GM19397 (cell line): ENCODE measurements around the gene MPI.
"Not testable (repeated sequence)": the region's sequence is repeated elsewhere in the genome, so short reads cannot be mapped to it uniquely, and the experiment has no call there.

Source experiments
- ATAC-seq: cut with Tn5 transposase; IDR thresholded peaks from one replicate; pipeline ENCODE4 v1.9.1; 2021; ENCODE audit warnings: mild to moderate bottlenecking, moderate library complexity; ENCODE audit not compliant: unreplicated experiment

MPI gene

GRCh38 chr15:74928771-74929198, 38.9 kb downstream of the MPI start:
- ATAC-seq: no peak

GRCh38 chr15:74933573-74933972, 43.7 kb downstream of the MPI start:
- no peak for ATAC-seq

- not testable (repeated sequence) for ATAC-seq
Measured at GRCh38 chr15:74935193-74935592, 45.4 kb downstream of the MPI start.

GRCh38 chr15:74937272-74937589, 47.4 kb downstream of the MPI start:
- no peak for ATAC-seq

GRCh38 chr15:74937590-74938371, 47.9 kb downstream of the MPI start, which contains the start of gene COX5A:
Gene COX5A (minus strand): TSS chr15:74938073. CDS start chr15:74938014, 59 bp downstream.
- ATAC-seq: peak; percentile 93

- ATAC-seq: no peak
Measured at GRCh38 chr15:74950078-74950908, 60.5 kb downstream of the MPI start.

- ATAC-seq: no peak
Measured at GRCh38 chr15:74951006-74951405, 61.2 kb downstream of the MPI start.
